SK-N-SH (cell line): ENCODE measurements around the gene TCEA3.

Experiments
- GATA2 ChIP-seq: sonication (generic); formaldehyde crosslinking; IDR thresholded peaks from 2 replicates; pipeline ENCODE4 v1.5.0; 2020; ENCODE audit warnings: mild to moderate bottlenecking, missing genetic modification reagents
- TF ChIP-seq, protein P1 (sequence below): fragments of 200-600 bp; sonication (generic); IDR thresholded peaks from 2 replicates; pipeline ENCODE4 v1.6.1; 2017; ENCODE audit warnings: antibody characterized with exemption, mild to moderate bottlenecking, moderate library complexity

- TF ChIP-seq, protein P1, sequence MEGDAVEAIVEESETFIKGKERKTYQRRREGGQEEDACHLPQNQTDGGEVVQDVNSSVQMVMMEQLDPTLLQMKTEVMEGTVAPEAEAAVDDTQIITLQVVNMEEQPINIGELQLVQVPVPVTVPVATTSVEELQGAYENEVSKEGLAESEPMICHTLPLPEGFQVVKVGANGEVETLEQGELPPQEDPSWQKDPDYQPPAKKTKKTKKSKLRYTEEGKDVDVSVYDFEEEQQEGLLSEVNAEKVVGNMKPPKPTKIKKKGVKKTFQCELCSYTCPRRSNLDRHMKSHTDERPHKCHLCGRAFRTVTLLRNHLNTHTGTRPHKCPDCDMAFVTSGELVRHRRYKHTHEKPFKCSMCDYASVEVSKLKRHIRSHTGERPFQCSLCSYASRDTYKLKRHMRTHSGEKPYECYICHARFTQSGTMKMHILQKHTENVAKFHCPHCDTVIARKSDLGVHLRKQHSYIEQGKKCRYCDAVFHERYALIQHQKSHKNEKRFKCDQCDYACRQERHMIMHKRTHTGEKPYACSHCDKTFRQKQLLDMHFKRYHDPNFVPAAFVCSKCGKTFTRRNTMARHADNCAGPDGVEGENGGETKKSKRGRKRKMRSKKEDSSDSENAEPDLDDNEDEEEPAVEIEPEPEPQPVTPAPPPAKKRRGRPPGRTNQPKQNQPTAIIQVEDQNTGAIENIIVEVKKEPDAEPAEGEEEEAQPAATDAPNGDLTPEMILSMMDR = no peak
- TF ChIP-seq GATA2 (CRISPR knock-in tag) = no peak
Measured at GRCh38 chr1:23434260-23434775, 9.8 kb upstream of the TCEA3 start.
